Type B pancreatic cell (in vitro differentiated cells): ENCODE measurements around the gene ZNF180. TPM values are rescaled to one million over a fixed set of nuclear protein-coding genes. Genes with fewer than 3 reads are reported as not detected.
A peak's percentile ranks its signal among the peaks of the same experiment; 100 is the strongest.

Experiments used
- DNase-seq: peaks from one replicate; pipeline ENCODE4 v3.0.0; 2021; ENCODE audit warnings: mixed read lengths; ENCODE audit not compliant: unreplicated experiment; ENCODE audit errors: extremely low spot score
- H3K27ac Mint-ChIP-seq: 2 replicates; pipeline ENCODE4 v1.8.0; 2021; ENCODE audit warnings: mild to moderate bottlenecking, mixed read lengths
- H3K27me3 Mint-ChIP-seq: 2 replicates; pipeline ENCODE4 v1.8.0; 2021; ENCODE audit warnings: mixed read lengths
- H3K36me3 Mint-ChIP-seq: 2 replicates; pipeline ENCODE4 v1.8.0; 2021; ENCODE audit warnings: mixed read lengths
- H3K4me1 Mint-ChIP-seq: one replicate; pipeline ENCODE4 v1.8.0; 2021; ENCODE audit warnings: mixed read lengths; ENCODE audit not compliant: unreplicated experiment
- H3K4me3 Mint-ChIP-seq: 2 replicates; pipeline ENCODE4 v1.8.0; 2021; ENCODE audit warnings: mild to moderate bottlenecking, mixed read lengths
- H3K9me3 Mint-ChIP-seq: 2 replicates; pipeline ENCODE4 v1.8.0; 2021; ENCODE audit warnings: mixed read lengths
- CTCF ChIP-seq: fragments of 200-600 bp; sonication (generic); conservative IDR thresholded peaks from 2 replicates; pipeline ENCODE4 v1.5.0; 2021; ENCODE audit warnings: antibody characterized with exemption, mild to moderate bottlenecking
- long read RNA-seq: library from polyadenylated mRNA; unstranded; transcript quantifications from one replicate; pipeline ENCODE4 v2.0.0, GENCODE V29; 2020
- total RNA-seq: library from RNA; stranded (reverse); gene quantifications from 2 replicates; pipeline ENCODE4 v1.2.1, GENCODE V29; 2021; ENCODE audit warnings: low replicate concordance

ZNF180 gene
- total RNA-seq = 11.3 and 12.4 TPM in 2 replicates
- long read RNA-seq, full-length matches to known transcripts = 25 of 39 reads
- long read RNA-seq, partial matches to known transcripts = 2 of 39 reads
- long read RNA-seq, other reads (novel, unspliced or antisense) = 12 of 39 reads

- TF ChIP-seq CTCF = peak; percentile 81
- Mint-ChIP-seq H3K27me3 (peaks cover 20% of the 10 kb centered on the region), H3K27ac (peak within 1 kb of the TSS; percentile 94), H3K4me1 (peaks cover 10% of the 10 kb centered on the region), H3K36me3 (peaks cover 41% of the 10 kb centered on the region), H3K9me3 (peaks cover 25% of the 10 kb centered on the region), H3K4me3 (peak within 1 kb of the TSS; percentile 96)
- peak; percentile 96 for DNase-seq
Measured at GRCh38 chr19:44499962-44500949, at the start of gene ZNF180. TSS of gene ZNF180 (minus strand) at chr19:44500522. CDS start at chr19:44497334, 3,188 bp downstream.

GRCh38 chr19:44549507-44549906 lies 49.2 kb upstream of the ZNF180 start:
- Mint-ChIP-seq H3K27me3 (peaks cover 19% of the 10 kb centered on the region), H3K27ac (no peak overlapping the region), H3K4me1 (no peaks in the 10 kb centered on the region), H3K9me3 (no peaks in the 10 kb centered on the region), H3K36me3 (no peaks in the 10 kb centered on the region), H3K4me3 (no peak overlapping the region)
- TF ChIP-seq CTCF = no peak
- no peak for DNase-seq

- peaks cover 27% of the 10 kb centered on the region for H3K27me3 Mint-ChIP-seq
- no peaks in the 10 kb centered on the region for H3K9me3 Mint-ChIP-seq
- TF ChIP-seq CTCF = no peak
- no peak overlapping the region for H3K4me3 Mint-ChIP-seq
- H3K27ac Mint-ChIP-seq = no peak overlapping the region
- no peaks in the 10 kb centered on the region for H3K4me1 Mint-ChIP-seq
- no peak for DNase-seq
- no peaks in the 10 kb centered on the region for H3K36me3 Mint-ChIP-seq
Measured at GRCh38 chr19:44548736-44549135, 48.4 kb upstream of the ZNF180 start.

GRCh38 chr19:44544031-44544430 lies 43.7 kb upstream of the ZNF180 start:
- DNase-seq = no peak
- H3K27me3 Mint-ChIP-seq = peaks cover 47% of the 10 kb centered on the region
- H3K4me3 Mint-ChIP-seq = no peak overlapping the region
- no peak overlapping the region for H3K27ac Mint-ChIP-seq
- no peaks in the 10 kb centered on the region for H3K4me1 Mint-ChIP-seq
- H3K9me3 Mint-ChIP-seq = no peaks in the 10 kb centered on the region
- H3K36me3 Mint-ChIP-seq = no peaks in the 10 kb centered on the region
- no peak for TF ChIP-seq CTCF

GRCh38 chr19:44542671-44543070 lies 42.3 kb upstream of the ZNF180 start:
- Mint-ChIP-seq H3K36me3 (no peaks in the 10 kb centered on the region), H3K27me3 (peaks cover 47% of the 10 kb centered on the region), H3K9me3 (no peaks in the 10 kb centered on the region)

More at GRCh38 chr19:44542671-44543070, 42.3 kb upstream of the ZNF180 start:
- no peak for TF ChIP-seq CTCF
- Mint-ChIP-seq H3K4me3 (no peak overlapping the region), H3K27ac (no peak overlapping the region), H3K4me1 (no peaks in the 10 kb centered on the region)
- DNase-seq = no peak
